ENCODE results near the gene SPRY1. TPM values are rescaled to one million over a fixed set of nuclear protein-coding genes. Genes with fewer than 3 reads are reported as not detected.

Gene SPRY1, protein sequence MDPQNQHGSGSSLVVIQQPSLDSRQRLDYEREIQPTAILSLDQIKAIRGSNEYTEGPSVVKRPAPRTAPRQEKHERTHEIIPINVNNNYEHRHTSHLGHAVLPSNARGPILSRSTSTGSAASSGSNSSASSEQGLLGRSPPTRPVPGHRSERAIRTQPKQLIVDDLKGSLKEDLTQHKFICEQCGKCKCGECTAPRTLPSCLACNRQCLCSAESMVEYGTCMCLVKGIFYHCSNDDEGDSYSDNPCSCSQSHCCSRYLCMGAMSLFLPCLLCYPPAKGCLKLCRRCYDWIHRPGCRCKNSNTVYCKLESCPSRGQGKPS
- 10 to 100 TPM in 1 of 2 donors, 1 to 10 TPM in 1; 9.9 to 12.4 TPM for polyA plus RNA-seq

DNA sequence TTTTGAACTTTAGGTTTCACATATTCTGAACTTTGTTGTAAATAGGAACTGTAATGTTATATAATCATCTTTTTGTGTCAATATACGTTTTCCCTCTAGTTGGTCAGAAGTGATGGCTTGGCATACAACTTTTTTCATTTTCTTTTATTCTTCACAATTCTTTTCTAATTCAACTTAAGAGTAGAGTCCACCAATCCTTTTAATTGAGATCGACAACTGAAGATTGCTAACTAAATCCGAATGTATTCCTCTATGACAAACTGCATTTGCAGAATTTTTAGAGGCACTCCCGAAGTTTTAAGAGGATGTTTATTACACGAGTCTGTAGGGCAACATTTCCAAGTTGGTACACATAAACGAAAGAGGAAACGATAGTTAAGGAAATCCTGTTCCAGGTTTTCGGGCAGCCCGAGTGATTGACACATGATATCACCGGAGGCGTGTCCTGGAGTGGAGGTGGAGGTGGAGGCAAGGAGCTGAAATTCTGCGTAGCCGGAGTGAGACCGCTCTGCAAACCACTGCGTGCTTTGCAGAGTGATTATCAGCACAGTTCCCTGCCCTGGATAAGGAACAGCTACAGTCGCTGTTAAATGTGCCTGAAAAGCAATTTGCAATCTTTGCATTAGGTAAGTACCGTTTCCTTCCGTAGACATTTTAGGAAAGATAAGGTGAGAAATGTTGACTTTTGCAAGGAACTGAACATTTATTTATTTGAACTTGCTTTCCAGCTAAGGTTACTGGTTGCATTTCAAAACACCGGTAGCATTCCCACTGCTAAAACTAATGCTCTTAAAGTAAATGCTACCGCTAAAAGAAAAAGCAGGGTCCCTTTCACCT lies at the start of gene SPRY1:
SPRY1 (plus strand) TSS at position 489 of the 837 bp plus-strand sequence. CDS start 4,797 bp downstream, outside the sequence.
- Histone ChIP-seq H3K4me3 (ENCODE audit: low read depth in 1 of 2, low read length in 2 of 2) (peak within 1 kb of the TSS; percentile 84 to 85), H3K27ac (ENCODE audit: low read depth in 2 of 2, low read length in 1 of 2) (peak within 1 kb of the TSS; percentile 93 to 95), H3K9me3 (ENCODE audit: control insufficient read depth in 2 of 2, insufficient read depth in 1 of 2, low read depth in 1 of 2, low read length in 1 of 2) (no peaks in the 10 kb centered on the region), H3K27me3 (ENCODE audit: control insufficient read depth in 1 of 2, insufficient read depth in 2 of 2, low read length in 2 of 2) (no peaks in the 10 kb centered on the region), H3K36me3 (ENCODE audit: control insufficient read depth in 2 of 2, insufficient read depth in 2 of 2, low read length in 1 of 2) (peaks cover 0 to under 1% of the 10 kb centered on the region in 2 donors), H3K4me1 (ENCODE audit: control insufficient read depth in 2 of 2, insufficient read depth in 2 of 2, low read length in 1 of 2) (no peaks in the 10 kb centered on the region)
- WGBS, 2 donors, result 1 to 2% methylated on average over 20 of the region's 20 CpGs

DNA sequence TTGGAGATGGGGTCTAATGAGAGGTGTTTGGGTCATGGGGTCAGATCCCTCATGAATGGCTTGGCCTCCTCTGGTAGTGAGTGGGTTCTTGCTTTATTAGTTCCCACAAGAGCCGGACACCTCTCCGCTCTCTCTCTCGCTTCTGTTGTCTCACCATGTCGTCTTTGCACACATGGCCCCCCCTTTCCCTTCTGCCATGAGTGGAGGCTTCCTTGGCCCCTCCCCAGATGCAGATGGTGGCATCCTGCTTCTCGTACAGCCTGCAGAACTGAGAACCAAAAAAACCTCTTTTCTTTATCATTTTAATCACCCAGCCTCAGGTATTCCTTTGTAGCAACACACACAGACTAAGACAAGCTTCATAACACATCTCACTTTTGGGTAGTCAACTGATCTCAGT lies 49.6 kb upstream of the SPRY1 start:
- no peaks in the 10 kb centered on the region for H3K27me3 ChIP-seq (ENCODE audit: control insufficient read depth in 1 of 2, insufficient read depth in 2 of 2, low read length in 2 of 2)
- 80 to 87% methylated on average over 5 of the region's 5 CpGs for WGBS, 2 donors
- H3K36me3 ChIP-seq (ENCODE audit: control insufficient read depth in 2 of 2, insufficient read depth in 2 of 2, low read length in 1 of 2), result no peaks in the 10 kb centered on the region
- H3K4me1 ChIP-seq (ENCODE audit: control insufficient read depth in 2 of 2, insufficient read depth in 2 of 2, low read length in 1 of 2), result peaks cover 0 to 4% of the 10 kb centered on the region in 2 donors
- no peak overlapping the region for H3K4me3 ChIP-seq (ENCODE audit: low read depth in 1 of 2, low read length in 2 of 2)
- no peak overlapping the region for H3K27ac ChIP-seq (ENCODE audit: low read depth in 2 of 2, low read length in 1 of 2)
- no peaks in the 10 kb centered on the region for H3K9me3 ChIP-seq (ENCODE audit: control insufficient read depth in 2 of 2, insufficient read depth in 1 of 2, low read depth in 1 of 2, low read length in 1 of 2)

DNA sequence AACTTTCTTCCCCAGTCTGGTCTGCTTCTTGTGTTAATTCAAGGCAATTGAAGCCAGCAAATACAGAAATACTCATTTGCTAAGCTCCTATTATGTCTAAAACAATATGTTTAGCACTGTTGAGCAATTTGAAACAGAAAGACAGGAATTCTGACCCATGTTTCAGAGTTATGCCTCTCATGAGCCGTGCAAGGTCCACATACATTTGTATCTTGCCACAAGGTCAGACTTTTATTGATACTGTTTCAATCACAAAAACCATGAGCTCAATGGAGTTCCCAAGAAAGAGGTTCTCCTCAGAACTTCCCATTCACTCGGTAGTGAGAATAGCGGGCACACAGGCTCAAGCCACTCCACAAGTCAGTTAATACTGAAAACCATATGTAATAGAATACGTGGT lies 47.6 kb upstream of the SPRY1 start:
- Histone ChIP-seq H3K36me3 (ENCODE audit: control insufficient read depth in 2 of 2, insufficient read depth in 2 of 2, low read length in 1 of 2) (no peaks in the 10 kb centered on the region), H3K4me3 (ENCODE audit: low read depth in 1 of 2, low read length in 2 of 2) (no peak overlapping the region), H3K27me3 (ENCODE audit: control insufficient read depth in 1 of 2, insufficient read depth in 2 of 2, low read length in 2 of 2) (no peaks in the 10 kb centered on the region), H3K4me1 (ENCODE audit: control insufficient read depth in 2 of 2, insufficient read depth in 2 of 2, low read length in 1 of 2) (peaks cover 0 to 5% of the 10 kb centered on the region in 2 donors), H3K27ac (ENCODE audit: low read depth in 2 of 2, low read length in 1 of 2) (no peak overlapping the region), H3K9me3 (ENCODE audit: control insufficient read depth in 2 of 2, insufficient read depth in 1 of 2, low read depth in 1 of 2, low read length in 1 of 2) (no peaks in the 10 kb centered on the region)
- 87 to 94% methylated on average over 4 of the region's 4 CpGs for whole genome bisulfite sequencing, 2 donors

DNA sequence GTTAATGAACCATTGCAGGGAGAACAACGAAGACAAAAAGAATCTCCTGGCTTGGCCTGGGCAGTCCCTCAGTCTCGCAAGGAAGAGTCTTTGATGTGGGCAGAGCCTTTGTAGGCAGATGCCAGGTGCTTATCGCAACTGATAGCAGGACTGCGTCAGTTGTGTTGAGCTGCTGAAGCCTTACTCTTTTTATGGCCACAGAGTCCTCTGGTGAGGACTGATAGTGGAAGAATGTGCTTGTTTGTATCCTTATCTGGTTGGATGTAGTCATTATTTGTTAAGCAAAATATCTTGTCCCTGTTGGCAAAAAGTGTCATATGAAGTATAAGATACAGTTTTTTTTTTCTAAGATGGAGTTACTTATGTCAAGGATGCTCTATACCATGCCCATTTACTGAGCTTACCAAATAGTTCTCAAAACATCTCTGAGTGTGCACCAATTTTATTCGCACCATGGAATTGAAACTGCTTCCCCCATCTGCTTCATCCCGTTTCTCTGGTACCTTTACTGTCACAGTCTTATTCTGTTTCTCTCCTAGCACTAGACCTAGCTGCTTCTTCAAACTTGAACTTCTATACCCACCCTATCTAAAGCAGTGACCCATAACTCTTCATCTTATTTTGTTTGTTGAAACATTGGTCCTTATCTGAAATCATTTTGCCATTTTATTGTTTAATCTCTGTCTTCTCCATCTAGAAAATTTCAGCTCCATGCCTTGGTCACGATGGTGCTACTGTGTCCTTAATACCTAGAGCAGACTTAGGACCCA lies 47.0 kb upstream of the SPRY1 start:
- H3K36me3 ChIP-seq (ENCODE audit: control insufficient read depth in 2 of 2, insufficient read depth in 2 of 2, low read length in 1 of 2), result no peaks in the 10 kb centered on the region
- no peaks in the 10 kb centered on the region for H3K9me3 ChIP-seq (ENCODE audit: control insufficient read depth in 2 of 2, insufficient read depth in 1 of 2, low read depth in 1 of 2, low read length in 1 of 2)
- peaks cover 0 to 5% of the 10 kb centered on the region in 2 donors for H3K4me1 ChIP-seq (ENCODE audit: control insufficient read depth in 2 of 2, insufficient read depth in 2 of 2, low read length in 1 of 2)
- no peak overlapping the region for H3K4me3 ChIP-seq (ENCODE audit: low read depth in 1 of 2, low read length in 2 of 2)
- no peak overlapping the region for H3K27ac ChIP-seq (ENCODE audit: low read depth in 2 of 2, low read length in 1 of 2)
- 64 to 77% methylated on average over 7 of the region's 7 CpGs for WGBS, 2 donors
- H3K27me3 ChIP-seq (ENCODE audit: control insufficient read depth in 1 of 2, insufficient read depth in 2 of 2, low read length in 2 of 2), result no peaks in the 10 kb centered on the region

DNA sequence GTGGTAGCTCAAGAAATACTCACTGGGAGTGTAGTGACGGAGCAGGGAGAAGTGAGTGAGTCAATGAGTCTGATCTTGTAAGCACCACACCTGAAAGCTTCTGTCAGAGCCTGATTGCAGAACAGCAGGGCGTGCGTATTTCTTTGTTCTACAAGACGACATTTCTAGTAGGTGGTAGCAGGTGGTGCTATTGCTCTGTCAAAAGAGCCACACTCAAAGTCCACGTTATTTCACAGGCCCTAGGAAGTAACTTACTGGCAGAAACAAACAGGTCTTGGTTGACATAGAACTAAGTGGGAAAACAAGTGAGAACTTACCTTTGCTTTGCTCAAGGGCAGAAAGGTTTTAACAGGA lies 46.4 kb upstream of the SPRY1 start:
- H3K9me3 ChIP-seq (ENCODE audit: control insufficient read depth in 2 of 2, insufficient read depth in 1 of 2, low read depth in 1 of 2, low read length in 1 of 2), result no peaks in the 10 kb centered on the region
- 48 to 49% methylated on average over 5 of the region's 5 CpGs for WGBS, 2 donors
- H3K4me3 ChIP-seq (ENCODE audit: low read depth in 1 of 2, low read length in 2 of 2), result no peak overlapping the region
- no peaks in the 10 kb centered on the region for H3K27me3 ChIP-seq (ENCODE audit: control insufficient read depth in 1 of 2, insufficient read depth in 2 of 2, low read length in 2 of 2)
- H3K36me3 ChIP-seq (ENCODE audit: control insufficient read depth in 2 of 2, insufficient read depth in 2 of 2, low read length in 1 of 2), result no peaks in the 10 kb centered on the region
- H3K27ac ChIP-seq (ENCODE audit: low read depth in 2 of 2, low read length in 1 of 2), result no peak overlapping the region
- peaks cover 0 to 5% of the 10 kb centered on the region in 2 donors for H3K4me1 ChIP-seq (ENCODE audit: control insufficient read depth in 2 of 2, insufficient read depth in 2 of 2, low read length in 1 of 2)

DNA sequence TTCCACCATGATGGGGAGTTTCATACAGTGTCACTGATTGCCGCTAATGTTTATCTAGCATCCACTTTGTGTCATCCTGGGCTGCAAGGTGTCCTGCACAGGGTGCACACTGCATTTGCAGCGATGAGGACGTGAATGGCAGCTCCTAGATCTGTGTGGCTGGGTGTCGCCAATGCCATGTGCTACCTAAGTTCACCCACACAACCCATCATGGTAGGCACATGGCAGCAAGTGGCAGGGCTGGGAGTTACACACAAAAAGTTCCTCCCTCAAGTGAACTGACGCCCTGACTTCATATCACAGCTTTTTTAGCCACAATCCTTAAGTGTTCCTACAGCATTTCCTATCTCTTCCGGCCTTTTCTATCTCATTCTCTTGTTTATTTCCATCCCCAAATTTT lies 45.9 kb upstream of the SPRY1 start:
- WGBS, 2 donors, result 94 to 95% methylated on average over 6 of the region's 6 CpGs
- no peak overlapping the region for H3K27ac ChIP-seq (ENCODE audit: low read depth in 2 of 2, low read length in 1 of 2)

DNA sequence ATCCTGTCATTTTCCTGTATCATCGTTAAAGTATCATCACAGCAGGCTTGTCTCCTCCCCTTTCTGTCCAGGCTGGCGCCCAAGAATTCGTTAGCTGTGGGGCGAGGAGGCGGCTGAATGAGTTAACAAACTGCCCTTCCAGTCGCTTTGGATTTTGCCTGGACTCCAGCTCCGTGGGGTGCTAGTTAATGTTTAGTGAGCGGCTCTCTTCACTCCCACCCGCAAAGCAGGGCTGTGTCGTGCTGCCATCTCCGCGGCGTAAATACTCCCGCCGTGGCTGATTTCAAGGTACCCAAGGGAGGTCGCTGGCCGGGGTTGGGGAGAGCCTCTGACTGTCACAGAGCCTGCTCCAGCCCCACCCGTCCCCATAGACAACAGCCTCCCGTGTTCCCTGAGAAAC lies 44.9 kb upstream of the SPRY1 start:
- no peak overlapping the region for H3K4me3 ChIP-seq (ENCODE audit: low read depth in 1 of 2, low read length in 2 of 2)
- no peaks in the 10 kb centered on the region for H3K27me3 ChIP-seq (ENCODE audit: control insufficient read depth in 1 of 2, insufficient read depth in 2 of 2, low read length in 2 of 2)
- peaks cover 0 to 5% of the 10 kb centered on the region in 2 donors for H3K4me1 ChIP-seq (ENCODE audit: control insufficient read depth in 2 of 2, insufficient read depth in 2 of 2, low read length in 1 of 2)
- no peaks in the 10 kb centered on the region for H3K36me3 ChIP-seq (ENCODE audit: control insufficient read depth in 2 of 2, insufficient read depth in 2 of 2, low read length in 1 of 2)
- peak overlapping the region in 1 of 2 donors; percentile 62 for H3K27ac ChIP-seq (ENCODE audit: low read depth in 2 of 2, low read length in 1 of 2)
- H3K9me3 ChIP-seq (ENCODE audit: control insufficient read depth in 2 of 2, insufficient read depth in 1 of 2, low read depth in 1 of 2, low read length in 1 of 2), result no peaks in the 10 kb centered on the region
- WGBS, 2 donors, result 74 to 90% methylated on average over 19 of the region's 19 CpGs

More for the DNA sequence above, 45.9 kb upstream of the SPRY1 start:
- Histone ChIP-seq H3K27me3 (ENCODE audit: control insufficient read depth in 1 of 2, insufficient read depth in 2 of 2, low read length in 2 of 2) (no peaks in the 10 kb centered on the region), H3K4me3 (ENCODE audit: low read depth in 1 of 2, low read length in 2 of 2) (no peak overlapping the region), H3K9me3 (ENCODE audit: control insufficient read depth in 2 of 2, insufficient read depth in 1 of 2, low read depth in 1 of 2, low read length in 1 of 2) (no peaks in the 10 kb centered on the region), H3K4me1 (ENCODE audit: control insufficient read depth in 2 of 2, insufficient read depth in 2 of 2, low read length in 1 of 2) (peaks cover 0 to 5% of the 10 kb centered on the region in 2 donors), H3K36me3 (ENCODE audit: control insufficient read depth in 2 of 2, insufficient read depth in 2 of 2, low read length in 1 of 2) (no peaks in the 10 kb centered on the region)

DNA sequence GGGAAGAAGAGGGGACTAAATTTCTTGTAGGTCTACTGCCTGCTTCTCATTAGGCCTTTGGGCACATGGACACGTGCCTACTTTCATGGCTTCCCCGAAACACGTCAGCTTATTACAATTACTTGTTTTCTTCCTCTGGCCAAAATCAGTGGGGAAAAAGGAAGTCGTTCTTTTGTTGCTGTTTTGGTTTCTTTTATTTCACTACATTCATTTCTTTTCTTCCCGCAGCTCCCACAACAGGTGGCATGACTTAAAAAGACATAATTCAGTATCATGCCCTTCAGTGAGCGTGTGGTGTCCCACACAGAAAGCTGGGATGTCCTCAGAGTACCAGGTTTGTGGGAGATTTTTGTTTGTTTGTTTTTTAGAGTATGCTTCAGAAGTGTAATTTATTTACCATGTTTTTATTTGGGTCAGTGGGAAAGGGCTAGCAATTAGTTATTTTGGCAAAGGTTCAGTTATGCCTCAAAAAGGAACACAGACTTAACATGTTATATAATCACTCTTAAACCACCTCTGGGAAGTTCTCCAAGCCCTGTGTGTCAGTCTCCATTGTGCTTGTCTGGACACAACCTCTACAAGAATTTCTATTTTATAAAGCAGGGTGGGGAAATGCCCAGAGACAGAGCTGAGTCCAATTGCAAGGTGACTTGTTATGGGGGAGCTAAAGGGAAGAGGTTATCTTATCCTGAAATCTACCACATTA lies 44.2 kb upstream of the SPRY1 start:
- no peaks in the 10 kb centered on the region for H3K9me3 ChIP-seq (ENCODE audit: control insufficient read depth in 2 of 2, insufficient read depth in 1 of 2, low read depth in 1 of 2, low read length in 1 of 2)
- no peaks in the 10 kb centered on the region for H3K27me3 ChIP-seq (ENCODE audit: control insufficient read depth in 1 of 2, insufficient read depth in 2 of 2, low read length in 2 of 2)
- no peak overlapping the region for H3K4me3 ChIP-seq (ENCODE audit: low read depth in 1 of 2, low read length in 2 of 2)
- peaks cover 0 to 5% of the 10 kb centered on the region in 2 donors for H3K4me1 ChIP-seq (ENCODE audit: control insufficient read depth in 2 of 2, insufficient read depth in 2 of 2, low read length in 1 of 2)
- H3K27ac ChIP-seq (ENCODE audit: low read depth in 2 of 2, low read length in 1 of 2), result peak overlapping the region; percentile 21 to 63
- 18 to 36% methylated on average over 6 of the region's 6 CpGs for WGBS, 2 donors
- H3K36me3 ChIP-seq (ENCODE audit: control insufficient read depth in 2 of 2, insufficient read depth in 2 of 2, low read length in 1 of 2), result no peaks in the 10 kb centered on the region

DNA sequence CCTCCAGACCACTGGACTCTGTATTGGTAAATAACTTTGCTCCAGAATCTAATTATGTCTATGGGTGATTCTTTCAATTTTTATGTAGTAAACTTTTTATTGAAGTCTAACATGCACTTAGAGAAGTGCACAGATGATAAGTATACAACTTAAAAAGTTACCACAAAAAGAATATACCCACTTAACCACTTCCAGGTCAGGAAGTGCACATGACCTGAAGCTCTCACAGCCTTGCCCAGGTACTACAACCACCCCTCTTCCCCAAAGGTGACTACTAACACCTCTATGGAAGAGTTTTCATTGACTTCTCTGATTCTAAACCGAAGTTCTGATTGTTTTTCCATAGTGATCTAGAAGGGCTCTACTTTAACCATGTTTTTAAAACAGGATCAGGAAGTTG lies 43.6 kb upstream of the SPRY1 start:
- Histone ChIP-seq H3K27ac (ENCODE audit: low read depth in 2 of 2, low read length in 1 of 2) (peak overlapping the region; percentile 45 to 63), H3K9me3 (ENCODE audit: control insufficient read depth in 2 of 2, insufficient read depth in 1 of 2, low read depth in 1 of 2, low read length in 1 of 2) (no peaks in the 10 kb centered on the region), H3K27me3 (ENCODE audit: control insufficient read depth in 1 of 2, insufficient read depth in 2 of 2, low read length in 2 of 2) (no peaks in the 10 kb centered on the region), H3K36me3 (ENCODE audit: control insufficient read depth in 2 of 2, insufficient read depth in 2 of 2, low read length in 1 of 2) (no peaks in the 10 kb centered on the region), H3K4me1 (ENCODE audit: control insufficient read depth in 2 of 2, insufficient read depth in 2 of 2, low read length in 1 of 2) (peaks cover 0 to 5% of the 10 kb centered on the region in 2 donors), H3K4me3 (ENCODE audit: low read depth in 1 of 2, low read length in 2 of 2) (no peak overlapping the region)
- 72 to 76% methylated on average over 1 of the region's 1 CpG for WGBS, 2 donors

All from esophagus (tissue), 2 donors.